Hematopoietic multipotent progenitor cell treated with erythropoietin and hydrocortisone succinate and interleukin-3 and kit ligand, for 6 days (in vitro differentiated cells): ENCODE results near the gene SLC23A3.
A peak's percentile ranks its signal among the peaks of the same experiment; 100 is the strongest.

Source experiments
- DNase-seq: peaks from one replicate; pipeline ENCODE4 v3.0.0-alpha.2; 2015

The SLC23A3 gene

GRCh38 chr2:219140722-219141121 lies 29.1 kb downstream of the SLC23A3 start:
- DNase-seq, result no peak

GRCh38 chr2:219133976-219134375 lies 35.9 kb downstream of the SLC23A3 start:
- peak; percentile 60 for DNase-seq

GRCh38 chr2:219131744-219132143 lies 38.1 kb downstream of the SLC23A3 start:
- DNase-seq, result no peak

- DNase-seq, result no peak
Observed at GRCh38 chr2:219131327-219131726, 38.5 kb downstream of the SLC23A3 start.

- no peak for DNase-seq
Observed at GRCh38 chr2:219129589-219129988, 40.2 kb downstream of the SLC23A3 start.

- peak; percentile 56 for DNase-seq
Observed at GRCh38 chr2:219128396-219128795, 41.4 kb downstream of the SLC23A3 start.

GRCh38 chr2:219127037-219127635 lies 42.7 kb downstream of the SLC23A3 start:
- DNase-seq, result no peak

- DNase-seq, result no peak
Observed at GRCh38 chr2:219126555-219126954, 43.3 kb downstream of the SLC23A3 start.

GRCh38 chr2:219125886-219126270 lies 44.0 kb downstream of the SLC23A3 start:
- DNase-seq, result no peak

- DNase-seq, result peak; percentile 52
Observed at GRCh38 chr2:219125225-219125885, 44.5 kb downstream of the SLC23A3 start.

- DNase-seq, result peak; percentile 86
Observed at GRCh38 chr2:219124381-219125110, 45.3 kb downstream of the SLC23A3 start.

- DNase-seq, result peak; percentile 25
Observed at GRCh38 chr2:219123356-219124135, 46.3 kb downstream of the SLC23A3 start.

- peak; percentile 38 for DNase-seq
Observed at GRCh38 chr2:219122202-219122980, 47.4 kb downstream of the SLC23A3 start.

- DNase-seq, result no peak
Observed at GRCh38 chr2:219120082-219120481, 49.7 kb downstream of the SLC23A3 start.

GRCh38 chr2:219119422-219120043 lies 50.3 kb downstream of the SLC23A3 start:
- DNase-seq, result peak; percentile 86

GRCh38 chr2:219118504-219118903 lies 51.3 kb downstream of the SLC23A3 start:
- DNase-seq, result no peak

- DNase-seq, result no peak
Observed at GRCh38 chr2:219116776-219117646, 52.8 kb downstream of the SLC23A3 start.

GRCh38 chr2:219112651-219113338 lies 57.0 kb downstream of the SLC23A3 start:
- DNase-seq, result no peak

- DNase-seq, result no peak
Observed at GRCh38 chr2:219112062-219112406, 57.8 kb downstream of the SLC23A3 start.
